SK-N-MC (cell line): Measurements from ENCODE around the gene TPBGL.

ENCODE experiments used
- DNase-seq: peaks from one replicate; pipeline ENCODE4 v3.0.0-alpha.2; 2011; ENCODE audit warnings: low read depth, low spot score
- H3K27ac ChIP-seq: fragments of 200-600 bp; sonication (generic); 2 replicates; pipeline ENCODE4 v1.5.1; 2016; ENCODE audit warnings: mixed run types
- H3K36me3 ChIP-seq: fragments of 200-600 bp; sonication (generic); 2 replicates; pipeline ENCODE4 v1.6.1; 2017; ENCODE audit warnings: antibody characterized with exemption, low read length, mixed read lengths; ENCODE audit not compliant: insufficient read depth
- H3K4me3 ChIP-seq: fragments of 200-600 bp; sonication (generic); 2 replicates; pipeline ENCODE4 v1.5.1; 2016
- H3K9ac ChIP-seq: fragments of 200-600 bp; sonication (generic); 2 replicates; pipeline ENCODE4 v1.8.0; 2017; ENCODE audit warnings: mixed run types, mixed read lengths; ENCODE audit not compliant: insufficient read length
- H3K9me3 ChIP-seq: fragments of 200-600 bp; sonication (generic); 2 replicates; pipeline ENCODE4 v1.6.1; 2017; ENCODE audit warnings: low read depth, mild to moderate bottlenecking, antibody characterized with exemption, low read length, moderate library complexity, mixed read lengths
- EZH2 ChIP-seq: fragments of 200-600 bp; sonication (generic); IDR thresholded peaks from one replicate; pipeline ENCODE4 v1.6.1; 2017; ENCODE audit warnings: antibody characterized with exemption
- FOXP2 ChIP-seq: optimal IDR thresholded peaks from 2 replicates; pipeline ENCODE3; 2011; ENCODE audit warnings: mild to moderate bottlenecking, moderate library complexity; ENCODE audit not compliant: insufficient read depth; ENCODE audit errors: extremely low read length, control extremely low read depth
- POLR2AphosphoS5 ChIP-seq: IDR thresholded peaks from 2 replicates; pipeline ENCODE4 v1.6.1; 2012; ENCODE audit warnings: mild to moderate bottlenecking, low read depth, low read length, borderline replicate concordance

TPBGL gene

GRCh38 chr11:75246671-75247350 is 6.2 kb downstream of the TPBGL start:
- DNase-seq = no peak
- no peak overlapping the region for H3K27ac ChIP-seq
- no peak overlapping the region for H3K4me3 ChIP-seq
- TF ChIP-seq POLR2AphosphoS5 = no peak
- no peak for TF ChIP-seq EZH2
- no peak for TF ChIP-seq FOXP2
- H3K9me3 ChIP-seq = no peaks in the 10 kb centered on the region
- no peaks in the 10 kb centered on the region for H3K36me3 ChIP-seq
- H3K9ac ChIP-seq = no peak overlapping the region

- Histone ChIP-seq H3K27ac (no peak overlapping the region), H3K9me3 (no peaks in the 10 kb centered on the region), H3K36me3 (no peaks in the 10 kb centered on the region), H3K4me3 (no peak overlapping the region), H3K9ac (no peak overlapping the region)
- no peak for DNase-seq
- TF ChIP-seq POLR2AphosphoS5 (no peak), FOXP2 (no peak), EZH2 (no peak)
Observed at GRCh38 chr11:75248924-75249256, 8.3 kb downstream of the TPBGL start.

GRCh38 chr11:75249704-75250103 is 9.1 kb downstream of the TPBGL start:
- Histone ChIP-seq H3K4me3 (no peak overlapping the region), H3K9me3 (no peaks in the 10 kb centered on the region), H3K27ac (no peak overlapping the region), H3K9ac (no peak overlapping the region), H3K36me3 (no peaks in the 10 kb centered on the region)
- DNase-seq = no peak
- TF ChIP-seq EZH2 (no peak), FOXP2 (no peak), POLR2AphosphoS5 (no peak)

GRCh38 chr11:75254326-75254725 is 13.8 kb downstream of the TPBGL start:
- DNase-seq = no peak
- no peaks in the 10 kb centered on the region for H3K36me3 ChIP-seq
- no peak overlapping the region for H3K27ac ChIP-seq
- H3K9me3 ChIP-seq = no peaks in the 10 kb centered on the region
- H3K9ac ChIP-seq = no peak overlapping the region
- no peak for TF ChIP-seq POLR2AphosphoS5
- TF ChIP-seq EZH2 = no peak
- no peak for TF ChIP-seq FOXP2
- no peak overlapping the region for H3K4me3 ChIP-seq

- TF ChIP-seq POLR2AphosphoS5 = no peak
- no peak for TF ChIP-seq FOXP2
- TF ChIP-seq EZH2 = no peak
- H3K27ac ChIP-seq = no peak overlapping the region
- no peaks in the 10 kb centered on the region for H3K9me3 ChIP-seq
- no peak overlapping the region for H3K4me3 ChIP-seq
- no peak for DNase-seq
- no peaks in the 10 kb centered on the region for H3K36me3 ChIP-seq
- no peak overlapping the region for H3K9ac ChIP-seq
Observed at GRCh38 chr11:75260396-75261170, 20.0 kb downstream of the TPBGL start.

GRCh38 chr11:75261902-75262361 is 21.4 kb downstream of the TPBGL start:
- DNase-seq = no peak
- TF ChIP-seq EZH2 = no peak
- TF ChIP-seq POLR2AphosphoS5 = 0 out of 2 replicates have a peak, but pooled peaks have one; percentile 5
- Histone ChIP-seq H3K9ac (no peak overlapping the region), H3K9me3 (no peaks in the 10 kb centered on the region), H3K4me3 (no peak overlapping the region), H3K27ac (no peak overlapping the region), H3K36me3 (no peaks in the 10 kb centered on the region)

GRCh38 chr11:75262436-75262835 is 21.9 kb downstream of the TPBGL start:
- H3K36me3 ChIP-seq = no peaks in the 10 kb centered on the region
- DNase-seq = no peak
- no peak overlapping the region for H3K27ac ChIP-seq
- H3K4me3 ChIP-seq = no peak overlapping the region
- H3K9ac ChIP-seq = no peak overlapping the region
- H3K9me3 ChIP-seq = no peaks in the 10 kb centered on the region
- no peak for TF ChIP-seq FOXP2
- no peak for TF ChIP-seq POLR2AphosphoS5
- TF ChIP-seq EZH2 = no peak

- H3K27ac ChIP-seq = no peak overlapping the region
- TF ChIP-seq POLR2AphosphoS5 (no peak; the same call in 1 of the 2 replicates), FOXP2 (no peak), EZH2 (no peak)
- DNase-seq = no peak
- H3K9me3 ChIP-seq = no peaks in the 10 kb centered on the region
- no peaks in the 10 kb centered on the region for H3K36me3 ChIP-seq
- no peak overlapping the region for H3K4me3 ChIP-seq
- H3K9ac ChIP-seq = no peak overlapping the region
Observed at GRCh38 chr11:75262961-75263852, 22.6 kb downstream of the TPBGL start.
